ENCODE results near the gene BBOX1. TPM values are rescaled to one million over a fixed set of nuclear protein-coding genes. Genes with fewer than 3 reads are reported as not detected.
"Not testable (repeated sequence)": the region's sequence is repeated elsewhere in the genome, so short reads cannot be mapped to it uniquely, and the experiment has no call there.

BBOX1 gene
- total and polyA plus RNA-seq, 2 of the 4 experiments (the other 2 are of a cell fraction) = not detected

GRCh38 chr11:27090357-27090948, 49.8 kb downstream of the BBOX1 start:
- ATAC-seq (ENCODE audit: low read depth); DNase-seq; BruUV-seq (replicated peaks); H3K14ac ChIP-seq (replicated peaks; ENCODE audit: low read depth, low read length); H4K20me1 ChIP-seq (ENCODE audit: insufficient read depth, low read length); intact Hi-C loops (cut with micrococcal nuclease); H3K23ac ChIP-seq (ENCODE audit: low read depth, low read length); POLR2A ChIA-PET (ENCODE audit: unreplicated experiment); H3K27ac ChIP-seq (ENCODE audit: insufficient read depth, low read length); in situ Hi-C loops (cut with MboI; ENCODE audit: low sequenced_read_pairs); H3K27me3 ChIP-seq (ENCODE audit: control insufficient read depth, insufficient read depth, low read length); H3K4me2 ChIP-seq (ENCODE audit: low read depth, low read length); H3K9ac ChIP-seq (ENCODE audit: low read depth, low read length); H3K79me1 ChIP-seq (ENCODE audit: low read depth in 1 of 2, low read length in 2 of 2); dilution Hi-C loops (cut with HindIII; ENCODE audit: low sequenced_read_pairs, unreplicated experiment); H4K5ac ChIP-seq (ENCODE audit: low read depth, low read length); H2BK20ac ChIP-seq (ENCODE audit: low read depth, low read length); H2BK15ac ChIP-seq (ENCODE audit: low read depth, low read length); H2AK9ac ChIP-seq (replicated peaks; ENCODE audit: low read depth, low read length, poor library complexity); H3K9me1 ChIP-seq (ENCODE audit: insufficient read depth, low read length); H4K8ac ChIP-seq (ENCODE audit: low read depth in 2 of 2, low read length in 2 of 2); H2BK5ac ChIP-seq (ENCODE audit: low read depth, low read length, poor library complexity, severe bottlenecking); H3K36me3 ChIP-seq (ENCODE audit: control insufficient read depth, insufficient read depth, low read length); H2AK5ac ChIP-seq (ENCODE audit: low read depth, low read length); H3K18ac ChIP-seq (ENCODE audit: low read depth, low read length); H3K56ac ChIP-seq (ENCODE audit: extremely low read depth, insufficient read depth, low read length); H3K4me3 ChIP-seq (ENCODE audit: insufficient read depth, low read depth, low read length); CTCF ChIA-PET; H3K4me1 ChIP-seq (ENCODE audit: control insufficient read depth, insufficient read depth, low read length); H2BK120ac ChIP-seq (ENCODE audit: low read depth, low read length); H3K9me3 ChIP-seq (ENCODE audit: control insufficient read depth, insufficient read depth, low read length); H2AFZ ChIP-seq (replicated peaks; ENCODE audit: low read length, poor library complexity); H4K91ac ChIP-seq (ENCODE audit: insufficient read depth, low read depth, low read length); H3K4ac ChIP-seq (ENCODE audit: low read depth, low read length): not testable (repeated sequence)
- WGBS, 2 experiments (ENCODE audit: extremely low coverage in 2 of 2, insufficient read length in 1 of 2) = no CpG with 5 or more reads among the region's 5 CpGs

Data from IMR-90 (cell line).